Adrenal gland (tissue), 5 donors: Measurements from ENCODE around the gene TCERG1L.

Source experiments
- POLR2A ChIP-seq, 2 donors: fragments of 450-650 bp; IDR thresholded peaks; one replicate each; pipeline ENCODE4 v1.6.1; 2017; ENCODE audit warnings: antibody characterized with exemption in 2 of 2, mild to moderate bottlenecking in 2 of 2, moderate library complexity in 1 of 2
- TF ChIP-seq, protein P1 (sequence below), 6 experiments: fragments of 450-650 bp in 4 of 6; fragments of 200-600 bp in 2 of 6; sonication (generic) in 1 of 6; IDR thresholded peaks; 1 replicate in 5 of 6; 2 replicates in 1 of 6; pipeline versions ENCODE4 v1.5.1 to v1.8.0; 2016 to 2021; ENCODE audit warnings: antibody characterized with exemption in 6 of 6, mild to moderate bottlenecking in 2 of 6, moderate library complexity in 1 of 6
- donor health status: DM: no; HTN: no; CAD: no.

DNA sequence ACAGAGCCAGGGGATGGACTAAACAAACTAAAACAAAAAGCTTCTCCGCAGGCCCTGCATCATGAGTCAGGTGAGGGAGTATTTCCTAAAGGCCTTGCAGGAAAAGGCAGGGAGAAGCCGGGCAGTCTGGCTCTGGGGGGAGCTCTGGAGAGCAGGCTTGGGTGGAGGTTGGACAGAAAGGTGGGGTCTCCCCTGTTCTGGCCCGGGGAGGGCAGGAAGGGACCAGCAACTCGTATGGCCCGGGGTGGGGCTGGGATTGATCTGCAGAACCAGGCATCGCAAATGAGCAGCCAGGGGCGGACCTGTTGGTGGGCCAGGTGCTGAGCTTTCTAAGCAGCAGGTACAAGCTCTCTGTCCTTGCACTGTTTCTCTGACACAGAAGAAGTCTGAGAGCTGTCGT is 235.2 kb downstream of the TCERG1L start:
- TF ChIP-seq, protein P1, sequence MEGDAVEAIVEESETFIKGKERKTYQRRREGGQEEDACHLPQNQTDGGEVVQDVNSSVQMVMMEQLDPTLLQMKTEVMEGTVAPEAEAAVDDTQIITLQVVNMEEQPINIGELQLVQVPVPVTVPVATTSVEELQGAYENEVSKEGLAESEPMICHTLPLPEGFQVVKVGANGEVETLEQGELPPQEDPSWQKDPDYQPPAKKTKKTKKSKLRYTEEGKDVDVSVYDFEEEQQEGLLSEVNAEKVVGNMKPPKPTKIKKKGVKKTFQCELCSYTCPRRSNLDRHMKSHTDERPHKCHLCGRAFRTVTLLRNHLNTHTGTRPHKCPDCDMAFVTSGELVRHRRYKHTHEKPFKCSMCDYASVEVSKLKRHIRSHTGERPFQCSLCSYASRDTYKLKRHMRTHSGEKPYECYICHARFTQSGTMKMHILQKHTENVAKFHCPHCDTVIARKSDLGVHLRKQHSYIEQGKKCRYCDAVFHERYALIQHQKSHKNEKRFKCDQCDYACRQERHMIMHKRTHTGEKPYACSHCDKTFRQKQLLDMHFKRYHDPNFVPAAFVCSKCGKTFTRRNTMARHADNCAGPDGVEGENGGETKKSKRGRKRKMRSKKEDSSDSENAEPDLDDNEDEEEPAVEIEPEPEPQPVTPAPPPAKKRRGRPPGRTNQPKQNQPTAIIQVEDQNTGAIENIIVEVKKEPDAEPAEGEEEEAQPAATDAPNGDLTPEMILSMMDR (IDR thresholded peaks at IDR 0.05) = no peak
- no peak for TF ChIP-seq POLR2A (IDR thresholded peaks at IDR 0.05)
